Hindlimb muscle (tissue), 1 donor: ENCODE results near the gene STEAP3. TPM values are rescaled to one million over a fixed set of nuclear protein-coding genes. Genes with fewer than 3 reads are reported as not detected.

Experiments
- DNase-seq: peaks from one replicate; pipeline ENCODE4 v3.0.0-alpha.2; 2013
- polyA plus RNA-seq: library from polyadenylated mRNA; unstranded; fragments of 120-200 nt; gene quantifications from one replicate; pipeline ENCODE4 v1.2.1, GENCODE V29; 2013; ENCODE audit not compliant: insufficient read length

The STEAP3 gene
- polyA plus RNA-seq, 1 donor = 25.5 TPM

DNA sequence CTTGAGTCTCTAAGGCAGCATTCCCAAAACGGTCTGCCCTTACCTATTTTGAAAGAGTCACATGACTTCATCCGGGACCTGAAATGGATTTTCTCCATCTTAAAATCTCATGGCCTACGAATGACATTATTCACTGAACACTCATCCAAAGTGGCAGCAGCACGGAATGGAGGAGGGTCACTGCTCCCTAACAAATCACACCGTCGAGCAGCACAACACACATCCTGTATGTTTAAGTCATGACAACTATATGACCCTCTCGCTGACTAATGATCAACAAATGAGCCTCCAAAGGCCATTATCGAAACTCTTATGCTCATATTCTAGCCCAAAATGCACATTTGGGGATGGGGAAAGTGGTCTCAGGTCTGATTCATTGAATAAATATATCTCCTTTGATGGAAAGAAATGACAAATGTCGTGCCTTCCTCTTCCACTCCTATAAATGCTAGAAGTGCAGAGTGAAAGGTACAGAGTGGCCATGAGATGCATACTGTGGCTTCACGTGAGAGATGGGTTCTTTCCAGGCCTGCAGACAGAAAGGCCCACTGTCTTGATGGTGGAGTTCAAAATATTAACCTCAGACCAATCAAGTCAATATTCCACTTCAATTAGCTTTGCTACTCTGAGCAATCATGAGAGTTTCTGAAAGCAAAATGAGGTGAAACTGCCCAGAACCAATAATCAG lies 72.2 kb downstream of the STEAP3 start:
- no peak for DNase-seq

- no peak for DNase-seq
Observed at GRCh38 chr2:119301413-119301812, 77.8 kb downstream of the STEAP3 start.

- no peak for DNase-seq
Observed at GRCh38 chr2:119304847-119305246, 81.2 kb downstream of the STEAP3 start.

GRCh38 chr2:119305497-119306195 lies 82.0 kb downstream of the STEAP3 start:
- no peak for DNase-seq

DNA sequence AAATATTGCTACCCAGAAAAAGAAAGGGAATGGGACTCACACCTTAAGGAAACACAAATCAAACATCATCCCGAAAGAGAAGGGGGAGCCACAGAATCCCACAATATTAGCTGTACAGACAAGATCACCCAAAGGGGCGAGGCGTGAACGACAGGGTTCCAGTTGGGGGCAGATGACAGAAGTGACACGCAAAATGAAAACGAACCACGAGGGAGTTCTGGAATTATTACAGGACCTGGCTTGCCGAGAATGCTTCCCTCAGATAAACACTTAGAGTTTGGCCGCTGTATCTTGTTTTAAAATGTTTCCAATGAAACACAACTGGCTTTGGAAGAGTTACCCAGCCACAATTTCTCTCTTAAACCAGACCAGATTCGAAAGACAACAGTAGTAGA lies 82.6 kb downstream of the STEAP3 start:
- no peak for DNase-seq

DNA sequence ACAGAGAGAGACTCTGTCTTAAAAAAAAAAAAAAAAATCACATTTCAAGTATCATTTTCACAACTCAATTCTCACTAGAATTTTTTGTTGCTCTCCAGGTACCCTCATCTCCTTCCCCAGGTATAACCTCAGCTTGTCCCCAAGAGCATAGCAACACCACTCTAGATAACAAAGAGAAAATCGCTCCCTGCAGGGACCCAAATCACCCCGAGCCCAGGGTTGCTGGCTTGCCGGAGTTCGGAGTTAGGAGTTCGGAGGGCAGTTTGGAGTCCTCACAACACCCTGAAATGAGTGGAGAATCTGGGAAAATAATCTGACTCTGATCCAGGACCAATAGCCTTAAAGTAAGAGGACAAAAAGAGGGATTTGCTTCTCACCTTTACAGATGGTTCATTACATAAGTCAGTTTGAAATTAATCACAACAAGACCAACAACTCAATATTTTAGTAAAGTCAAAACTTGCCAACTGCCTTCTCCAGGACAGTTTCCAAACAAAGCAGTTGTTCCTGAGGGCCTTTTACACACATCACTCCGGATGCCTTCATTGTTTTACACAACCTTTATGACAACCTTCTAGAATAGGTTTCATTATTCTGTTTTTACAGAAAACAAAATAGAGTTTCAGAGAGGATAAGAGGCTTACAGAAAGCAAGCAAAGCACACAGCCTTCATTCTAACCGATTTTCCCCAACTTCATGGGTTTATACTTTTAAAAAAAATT lies 83.9 kb downstream of the STEAP3 start:
- no peak for DNase-seq

GRCh38 chr2:119308793-119309330 lies 85.2 kb downstream of the STEAP3 start:
- DNase-seq = no peak

DNA sequence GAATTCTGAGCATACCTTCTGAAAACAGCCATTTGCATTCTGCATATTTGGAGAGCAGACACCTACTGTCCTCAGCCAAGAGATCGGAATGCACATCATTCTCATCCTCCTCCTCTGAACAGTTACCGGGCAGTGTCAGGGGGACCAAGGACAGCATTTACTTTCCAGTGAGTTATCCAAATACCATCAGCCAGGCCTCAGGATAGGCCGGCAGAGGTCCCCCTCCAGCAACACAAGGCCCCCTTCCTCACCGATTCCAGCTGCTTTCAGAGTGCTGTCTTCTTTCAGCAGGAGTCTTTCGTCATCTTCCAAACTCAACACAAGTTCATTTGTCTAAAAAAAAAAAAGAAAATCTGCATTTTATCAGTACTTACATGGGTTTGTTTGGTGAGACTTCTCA lies 87.7 kb downstream of the STEAP3 start:
- no peak for DNase-seq

DNA sequence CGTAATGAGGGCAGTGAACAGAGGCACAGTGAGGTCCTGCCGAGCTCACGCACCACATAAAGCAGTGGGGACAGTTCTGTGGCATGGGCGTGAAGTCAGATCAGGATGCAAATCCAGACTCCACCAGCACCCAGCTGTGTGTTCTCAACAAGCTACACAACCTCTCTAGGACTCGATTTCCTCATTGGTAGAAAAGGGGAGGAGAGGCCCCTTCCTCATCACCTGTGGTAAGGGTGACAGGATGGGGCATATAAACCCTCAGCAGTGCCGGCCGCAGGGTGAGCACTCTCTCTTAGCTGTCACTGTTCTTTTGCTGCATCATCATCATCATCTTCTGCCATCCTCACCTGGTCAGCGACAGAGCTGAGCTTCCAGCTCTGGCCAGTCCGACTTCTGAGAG lies 88.2 kb downstream of the STEAP3 start:
- no peak for DNase-seq

Other genes starting within 250 kb of the STEAP3 start
- not detected for gene C1QL2, start 65.1 kb upstream of the STEAP3 start, polyA plus RNA-seq
- gene C2orf76, start 143.0 kb downstream of the STEAP3 start, polyA plus RNA-seq = 8.1 TPM
- 264 TPM for gene DBI, start 143.1 kb downstream of the STEAP3 start, polyA plus RNA-seq
- 11.1 TPM for gene TMEM37, start 208.0 kb downstream of the STEAP3 start, polyA plus RNA-seq